ENCODE measurements around the gene EDRF1. TPM values are rescaled to one million over a fixed set of nuclear protein-coding genes. Genes with fewer than 3 reads are reported as not detected.
A peak's percentile ranks its signal among the peaks of the same experiment; 100 is the strongest.

Gene EDRF1
- polyA plus RNA-seq, 3 donors: 33.4 to 36.6 (median 34.3) TPM

DNA sequence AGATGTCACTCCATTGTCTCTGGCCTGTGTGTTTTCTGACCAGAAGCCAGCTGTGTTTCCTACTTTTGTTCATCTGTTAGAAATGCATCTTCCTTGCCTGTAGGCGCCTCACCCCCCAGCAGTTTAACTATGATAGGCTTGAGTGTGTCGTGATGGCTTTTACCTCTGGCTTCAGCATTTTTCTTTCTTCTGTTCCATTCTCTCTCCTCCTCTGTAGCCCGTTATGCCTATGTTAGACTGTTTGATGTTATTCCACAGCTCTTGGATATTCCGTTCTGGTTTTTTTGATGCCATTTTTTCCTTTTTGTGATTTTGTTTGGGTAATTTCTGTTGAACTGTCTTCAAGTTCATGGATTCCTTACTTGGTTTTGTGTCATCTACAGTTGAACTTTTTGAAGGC, 38.2 kb downstream of the EDRF1 start:
- DNase-seq (ENCODE audit: low read depth in 3 of 3, low spot score in 2 of 3): no peak

- no peak for DNase-seq (ENCODE audit: low read depth in 3 of 3, low spot score in 2 of 3)
Measured at GRCh38 chr10:125761961-125762360, 42.5 kb downstream of the EDRF1 start.

GRCh38 chr10:125762692-125763648, 43.5 kb downstream of the EDRF1 start:
- DNase-seq (ENCODE audit: low read depth in 3 of 3, low spot score in 2 of 3): no peak

GRCh38 chr10:125765835-125766234, 46.3 kb downstream of the EDRF1 start:
- no peak for DNase-seq (ENCODE audit: low read depth in 3 of 3, low spot score in 2 of 3)

DNA sequence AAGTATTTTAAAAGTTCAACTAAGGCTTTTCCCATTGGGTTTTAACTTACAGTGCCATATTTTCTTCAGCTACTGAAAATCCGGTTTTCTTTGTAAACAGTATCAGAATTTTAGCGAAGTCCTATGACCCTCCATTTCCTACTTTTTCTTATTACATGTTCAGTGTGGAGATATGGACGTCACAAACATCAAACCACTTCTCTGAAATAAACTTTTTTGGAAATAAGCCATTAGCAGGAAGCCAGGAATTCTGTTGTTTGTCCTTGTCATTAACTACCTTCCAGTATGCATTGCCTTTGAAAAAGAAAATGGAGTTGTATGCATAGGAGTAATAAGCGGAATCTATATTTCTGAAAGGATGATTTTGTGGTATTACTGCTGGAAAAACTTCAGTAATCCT, 47.0 kb downstream of the EDRF1 start:
- DNase-seq (ENCODE audit: low read depth in 3 of 3, low spot score in 2 of 3): no peak

DNA sequence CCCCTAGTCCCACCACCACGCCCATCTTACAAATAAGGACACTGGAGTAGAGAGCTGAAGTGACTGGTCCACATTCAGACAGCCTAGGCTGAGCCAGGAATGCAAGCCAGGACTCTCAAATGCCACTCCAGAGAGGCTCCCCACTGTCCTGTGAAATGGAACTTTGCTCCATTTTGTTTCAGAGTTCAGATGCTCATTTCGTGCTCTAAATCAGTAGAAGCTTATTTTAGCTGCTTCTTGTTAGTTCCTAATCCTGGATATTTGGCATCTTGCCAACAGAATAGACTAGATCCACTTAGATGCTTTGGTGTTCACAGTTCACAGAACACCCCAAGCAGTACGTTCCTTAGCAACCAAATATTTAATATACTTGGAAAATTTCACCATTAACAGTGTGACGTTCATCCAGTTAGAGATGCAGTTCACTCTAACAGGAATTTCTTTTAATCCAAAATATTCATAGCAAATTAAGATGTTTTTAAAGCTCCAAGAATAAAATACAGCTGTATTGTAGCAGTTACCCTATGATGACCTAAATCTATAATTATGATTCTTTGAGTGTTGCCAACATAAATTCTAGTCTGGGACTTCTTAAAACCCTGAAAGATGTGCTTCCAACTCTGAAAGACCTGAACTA, 48.8 kb downstream of the EDRF1 start:
- DNase-seq (ENCODE audit: low read depth in 3 of 3, low spot score in 2 of 3): peak in 2 of 3 donors; percentile 41 to 54

GRCh38 chr10:125769175-125769574, 49.7 kb downstream of the EDRF1 start:
- DNase-seq (ENCODE audit: low read depth in 3 of 3, low spot score in 2 of 3): no peak

DNA sequence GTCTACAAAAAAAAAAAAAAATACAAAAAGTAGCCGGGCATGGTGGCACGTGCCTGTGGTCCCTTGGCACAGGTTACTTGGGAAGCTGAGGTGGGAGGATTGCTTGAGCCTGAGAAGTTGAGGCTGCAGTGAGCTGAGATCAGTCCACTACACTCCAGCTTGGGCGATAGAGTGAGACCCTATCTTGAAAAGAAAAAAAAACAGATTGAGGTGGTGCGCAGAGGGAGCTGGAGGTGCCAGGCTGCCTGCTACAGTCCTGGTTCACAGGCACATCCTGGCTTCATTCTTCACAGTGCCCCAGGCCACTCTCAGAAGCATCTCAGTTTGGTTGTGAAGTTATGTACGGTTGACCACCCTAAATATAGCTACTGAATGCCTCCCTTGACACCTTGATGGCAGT, 51.3 kb downstream of the EDRF1 start:
- DNase-seq (ENCODE audit: low read depth in 3 of 3, low spot score in 2 of 3): no peak

DNA sequence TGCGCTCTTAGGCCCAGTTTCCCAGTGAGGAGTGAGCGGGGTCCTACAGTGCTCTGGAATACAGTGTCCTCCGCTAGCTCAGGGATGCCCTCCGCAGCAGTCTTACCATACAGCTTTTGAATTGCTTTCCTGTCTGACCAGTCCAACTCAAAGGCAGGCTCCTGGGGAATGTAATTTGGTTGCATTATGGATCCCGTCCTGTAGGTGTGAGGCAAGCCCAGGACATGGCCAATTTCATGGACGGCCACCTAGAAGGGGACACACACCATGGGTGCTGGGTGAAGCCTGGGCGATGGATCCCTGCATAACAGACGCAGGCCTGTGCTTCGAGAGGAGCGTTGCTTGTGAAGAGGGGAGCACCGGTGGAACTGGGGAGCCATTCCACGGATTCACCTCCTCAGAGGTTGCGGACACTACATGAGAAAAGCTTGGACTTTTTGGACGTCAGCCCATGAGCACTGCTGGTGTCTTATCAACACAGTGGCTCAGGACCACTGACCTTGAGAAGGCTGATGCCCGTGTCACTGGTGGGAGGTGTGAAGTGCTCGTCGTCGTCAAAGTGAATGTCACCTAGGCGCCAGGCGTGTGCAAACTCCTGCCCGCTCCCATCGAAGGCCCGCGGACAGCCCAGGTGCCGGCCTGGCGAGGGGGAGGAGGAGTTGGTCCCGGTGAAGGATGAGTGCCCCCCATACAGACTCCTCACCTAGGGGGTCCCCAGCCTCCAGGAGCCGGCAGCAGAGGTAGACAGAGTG, 52.8 kb downstream of the EDRF1 start:
- no peak for DNase-seq (ENCODE audit: low read depth in 3 of 3, low spot score in 2 of 3)

- DNase-seq (ENCODE audit: low read depth in 3 of 3, low spot score in 2 of 3): no peak
Measured at GRCh38 chr10:125772864-125773180, 53.3 kb downstream of the EDRF1 start.

DNA sequence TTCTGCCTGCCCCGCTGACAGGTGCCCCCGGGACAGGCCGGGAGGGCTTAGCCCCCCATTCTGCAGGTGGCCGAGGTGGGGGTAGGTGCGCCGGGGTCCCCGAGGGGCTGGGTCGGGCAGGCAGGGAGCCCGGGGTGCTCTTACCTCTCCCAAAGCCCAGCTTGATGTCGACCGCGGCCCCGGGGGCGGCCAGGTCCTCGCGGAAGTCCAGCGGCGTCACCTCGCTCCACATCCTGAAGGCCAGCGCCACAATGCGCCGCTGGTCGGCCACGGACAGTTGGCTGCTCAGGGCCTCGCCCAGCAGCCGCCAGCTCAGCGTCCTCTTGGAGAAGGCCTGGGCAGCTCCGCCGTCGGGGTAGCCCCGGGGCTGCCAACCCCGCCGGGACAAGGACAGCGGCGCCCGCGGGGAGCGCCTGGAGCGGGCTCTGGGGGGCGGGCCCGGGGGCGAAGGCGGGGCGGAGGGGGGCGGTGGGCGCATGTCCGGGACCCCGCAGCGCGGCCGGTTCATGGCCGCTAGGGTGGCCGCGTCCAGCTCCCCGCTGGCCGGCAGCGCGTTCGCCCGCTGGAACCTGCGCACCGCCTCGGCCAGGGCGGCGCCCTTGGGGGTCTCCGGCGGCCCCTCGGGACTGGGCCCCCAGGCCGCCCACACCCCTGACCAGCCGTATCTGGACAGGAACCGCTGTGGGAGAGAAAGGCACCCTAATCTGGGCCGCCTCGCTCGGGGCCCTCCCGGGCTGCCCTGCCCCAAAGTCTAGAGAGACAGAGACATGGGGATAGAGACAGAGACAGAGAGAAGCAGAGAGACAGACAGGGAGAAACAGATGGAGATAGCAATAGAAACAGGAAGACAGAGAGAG, 54.4 kb downstream of the EDRF1 start:
- no peak for DNase-seq (ENCODE audit: low read depth in 3 of 3, low spot score in 2 of 3)

- no peak for DNase-seq (ENCODE audit: low read depth in 3 of 3, low spot score in 2 of 3)
Measured at GRCh38 chr10:125774581-125775191, 55.2 kb downstream of the EDRF1 start.

GRCh38 chr10:125775491-125776106, 56.1 kb downstream of the EDRF1 start, which contains the start of gene MMP21:
Gene MMP21 (minus strand): TSS chr10:125775821. CDS start chr10:125775821, 0 bp downstream.
- no peak for DNase-seq (ENCODE audit: low read depth in 3 of 3, low spot score in 2 of 3)

- DNase-seq (ENCODE audit: low read depth in 3 of 3, low spot score in 2 of 3): no peak
Measured at GRCh38 chr10:125777806-125778205, 58.3 kb downstream of the EDRF1 start.

DNA sequence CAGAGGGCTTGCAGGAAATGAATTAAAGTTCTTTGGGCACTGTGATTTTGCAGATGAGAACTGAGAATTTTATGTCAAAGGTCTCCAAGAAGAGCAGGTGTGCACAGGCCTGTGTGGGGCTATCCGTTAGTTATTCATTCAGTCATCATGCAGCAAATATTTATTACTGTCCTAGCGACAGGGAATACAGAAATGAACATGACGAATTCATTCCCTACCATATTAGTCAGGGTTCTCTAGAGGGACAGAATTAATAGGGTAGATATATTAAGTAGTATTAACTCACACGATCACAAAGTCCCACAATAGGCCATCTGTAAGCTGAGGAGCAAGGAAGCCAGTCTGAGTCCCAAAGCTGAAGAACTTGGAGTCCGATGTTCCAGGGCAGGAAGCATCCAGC, 59.0 kb downstream of the EDRF1 start:
- no peak for DNase-seq (ENCODE audit: low read depth in 3 of 3, low spot score in 2 of 3)

DNA sequence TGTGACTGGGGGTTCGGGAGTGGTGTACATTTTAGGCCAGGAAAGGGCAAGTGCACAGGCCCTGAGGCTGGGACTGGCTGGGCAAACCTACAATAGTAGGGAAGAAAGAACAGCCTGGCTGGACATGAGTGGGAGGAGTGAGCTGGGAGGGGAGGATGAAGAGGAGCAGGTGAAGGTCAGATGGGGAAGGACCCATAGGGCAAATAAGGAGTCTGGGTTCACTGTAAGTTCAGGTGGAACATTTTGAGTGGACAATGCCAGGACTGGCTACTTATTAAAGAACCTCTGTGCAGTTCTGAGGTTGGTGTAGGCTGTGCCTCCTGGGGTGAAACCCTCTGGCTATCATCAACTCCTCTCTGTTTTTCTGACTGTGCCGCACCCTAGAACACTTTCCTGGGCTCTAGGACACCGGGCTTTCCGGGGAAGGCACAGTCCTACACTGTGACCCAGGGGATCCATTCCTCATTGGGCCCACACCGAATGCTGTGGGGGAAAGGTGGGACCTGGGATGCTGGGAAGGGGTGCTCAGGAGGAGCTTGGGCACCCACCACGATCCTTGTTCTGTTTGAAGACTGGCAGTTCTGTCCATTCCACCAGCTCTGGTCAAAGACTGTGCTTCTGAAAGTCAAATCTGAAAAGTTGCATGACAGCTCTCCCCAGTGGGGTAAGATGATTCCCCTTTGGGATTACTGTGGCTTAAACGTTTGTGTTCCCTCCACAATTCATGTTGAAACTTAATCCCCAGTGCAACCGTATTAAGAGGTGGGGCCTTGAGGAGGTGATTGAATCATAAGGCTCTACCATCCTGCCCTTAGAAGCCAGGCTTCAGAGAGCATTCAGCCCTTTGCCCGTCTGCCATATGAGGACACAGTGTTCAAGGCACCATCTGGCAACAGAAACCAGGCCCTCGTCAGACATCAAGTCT, 60.2 kb downstream of the EDRF1 start:
- DNase-seq (ENCODE audit: low read depth in 3 of 3, low spot score in 2 of 3): no peak

DNA sequence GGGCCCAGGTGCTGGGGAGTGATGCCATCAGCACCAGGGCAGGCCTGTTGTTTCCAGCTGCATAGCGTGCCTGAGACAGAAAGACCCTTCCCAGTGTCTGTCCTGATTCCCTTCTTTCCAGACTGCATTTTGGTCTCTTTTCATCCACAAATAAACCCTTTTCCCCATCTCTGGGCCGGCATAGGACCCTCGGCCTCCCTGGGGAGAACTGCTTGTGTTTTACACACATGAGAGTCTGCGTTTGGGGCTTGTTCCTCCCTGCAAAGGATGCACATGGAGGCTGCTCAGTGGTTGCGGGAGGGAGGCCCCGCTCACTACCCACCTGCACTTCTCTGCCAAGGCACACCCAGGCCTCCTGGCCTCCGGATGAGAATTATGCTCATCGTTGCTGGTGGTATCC, 61.9 kb downstream of the EDRF1 start:
- DNase-seq (ENCODE audit: low read depth in 3 of 3, low spot score in 2 of 3): no peak

- DNase-seq (ENCODE audit: low read depth in 3 of 3, low spot score in 2 of 3): no peak
Measured at GRCh38 chr10:125782054-125782453, 62.5 kb downstream of the EDRF1 start.
